NCI-H748 (cell line): ENCODE measurements around the gene LVRN.

Experiments
- DNase-seq: peaks from one replicate; lab custom pipeline; 2025; ENCODE audit not compliant: unreplicated experiment; lab: John Stamatoyannopoulos, UW

LVRN gene

DNA sequence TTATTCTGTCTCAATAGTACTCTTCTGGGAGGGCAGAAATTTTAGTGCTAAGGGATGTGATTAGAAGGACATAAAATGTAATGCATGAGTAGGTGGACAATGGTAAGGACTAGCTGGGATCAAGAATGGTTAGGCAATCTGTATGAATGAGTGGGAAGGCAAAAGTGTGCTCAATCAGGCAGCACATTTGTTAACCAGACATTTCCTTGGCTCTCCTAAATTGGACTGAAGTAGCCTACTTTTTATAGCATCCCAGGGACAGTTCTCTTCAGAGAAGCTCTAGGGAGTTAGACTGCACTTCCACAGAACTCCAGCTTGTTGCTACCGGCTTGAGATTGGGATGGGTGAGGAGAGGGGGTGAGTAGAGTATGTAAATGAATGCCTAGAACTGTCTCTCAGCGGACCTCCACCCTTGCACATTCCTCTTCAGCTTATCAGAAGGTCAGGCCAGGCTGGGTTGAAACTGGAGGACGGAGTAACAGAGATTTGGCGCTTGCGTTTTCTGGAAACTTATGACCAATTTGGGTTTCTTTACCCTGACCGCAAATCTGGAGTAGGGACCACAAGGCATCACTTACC lies 51.0 kb downstream of the LVRN start:
- DNase-seq, result no peak

DNA sequence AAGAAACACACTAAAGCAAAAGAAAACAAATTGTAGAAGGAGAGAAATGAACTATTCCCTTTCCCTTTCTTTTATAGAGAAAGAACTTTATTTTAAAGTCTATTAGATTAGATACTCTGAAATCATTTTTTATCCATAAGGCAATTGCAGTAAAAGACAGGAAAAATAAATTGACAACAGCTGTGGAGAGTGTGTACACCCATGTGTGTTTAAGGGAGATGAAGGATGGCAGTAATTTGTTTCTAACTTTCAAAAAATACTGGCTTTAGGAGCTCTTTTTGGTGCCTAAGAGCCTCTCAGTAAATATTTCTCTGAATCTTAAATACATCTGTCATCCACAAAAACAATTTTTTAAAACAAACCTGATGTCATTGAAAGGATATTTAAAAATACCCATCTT lies 51.7 kb downstream of the LVRN start:
- DNase-seq, result no peak

DNA sequence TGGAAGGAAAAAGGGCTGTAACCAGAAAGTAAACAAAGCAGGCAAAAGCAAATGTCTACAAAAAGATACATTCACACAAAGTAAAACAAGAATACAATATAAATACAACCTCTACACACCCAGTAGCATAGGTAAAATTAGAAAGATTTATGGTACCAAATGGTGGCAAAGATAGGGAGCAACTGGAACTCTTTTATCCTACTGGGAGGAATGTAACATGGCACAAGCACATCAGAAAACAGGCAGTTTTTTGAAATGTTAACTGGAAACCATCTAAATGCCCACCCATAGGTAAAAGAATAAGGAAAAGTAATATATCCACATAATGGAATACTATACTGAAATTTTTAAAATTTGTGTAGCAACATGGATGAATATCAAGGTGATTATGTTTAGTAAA lies 61.3 kb downstream of the LVRN start:
- no peak for DNase-seq

DNA sequence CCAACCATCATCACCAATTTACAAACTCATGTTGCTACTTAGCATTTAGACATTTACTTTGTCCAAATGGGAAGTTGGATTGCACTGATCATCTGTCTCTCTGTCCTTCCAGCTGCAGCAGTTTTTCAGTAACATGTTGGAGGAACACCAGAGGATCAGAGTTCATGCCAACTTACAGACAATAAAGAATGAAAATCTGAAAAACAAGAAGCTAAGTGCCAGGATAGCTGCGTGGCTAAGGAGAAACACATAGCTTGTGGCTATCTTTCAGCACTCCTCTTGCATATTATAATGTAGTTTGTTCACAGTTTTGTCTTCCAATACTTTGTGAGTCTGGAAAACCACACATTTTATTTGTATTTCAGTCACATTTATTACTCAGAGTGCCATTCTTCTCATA lies 63.6 kb downstream of the LVRN start:
- DNase-seq, result no peak

DNA sequence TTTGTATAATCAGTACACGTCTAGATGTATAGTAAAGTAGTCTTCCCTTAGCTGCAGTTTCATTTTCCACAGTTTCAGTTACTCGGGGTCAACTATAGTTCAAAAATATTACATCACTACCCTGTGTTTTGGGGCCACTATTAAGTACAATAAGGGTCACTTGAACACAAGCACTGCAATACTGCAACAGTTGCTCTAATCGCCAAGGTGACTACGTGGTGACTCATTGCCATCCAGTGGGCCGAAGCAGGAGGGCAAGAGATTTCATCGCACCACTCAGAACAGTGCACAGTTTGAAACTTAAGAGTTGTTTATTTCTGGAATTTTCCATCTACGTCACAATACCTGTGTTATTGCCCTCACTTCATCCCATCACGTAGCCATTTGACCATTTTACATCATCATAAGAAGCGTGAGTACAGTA lies 69.8 kb downstream of the LVRN start, which contains the start of gene ARL14EPL:
TSS of gene ARL14EPL (plus strand) at position 379 of the 424 bp plus-strand sequence. CDS start 18,994 bp downstream, outside the sequence.
- peak; percentile 30 for DNase-seq

DNA sequence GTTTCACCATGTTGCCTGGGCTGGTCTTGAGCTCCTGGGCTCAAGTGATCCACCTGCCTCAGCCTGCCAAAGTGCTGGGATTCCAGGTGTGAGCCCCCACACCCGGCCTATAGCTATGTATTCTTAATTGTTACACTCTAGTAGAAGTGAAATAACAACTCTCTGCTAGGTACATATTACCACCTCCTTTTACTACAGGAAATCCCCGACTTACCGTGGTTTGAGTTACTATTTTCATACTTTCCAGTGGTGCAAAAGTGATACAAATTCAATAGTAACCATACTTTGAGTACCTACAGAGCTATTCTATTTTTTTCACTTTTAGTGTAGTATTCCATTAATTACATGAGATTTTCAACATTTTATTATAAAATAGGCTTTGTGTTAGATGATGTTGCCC lies 70.7 kb downstream of the LVRN start:
- no peak for DNase-seq

DNA sequence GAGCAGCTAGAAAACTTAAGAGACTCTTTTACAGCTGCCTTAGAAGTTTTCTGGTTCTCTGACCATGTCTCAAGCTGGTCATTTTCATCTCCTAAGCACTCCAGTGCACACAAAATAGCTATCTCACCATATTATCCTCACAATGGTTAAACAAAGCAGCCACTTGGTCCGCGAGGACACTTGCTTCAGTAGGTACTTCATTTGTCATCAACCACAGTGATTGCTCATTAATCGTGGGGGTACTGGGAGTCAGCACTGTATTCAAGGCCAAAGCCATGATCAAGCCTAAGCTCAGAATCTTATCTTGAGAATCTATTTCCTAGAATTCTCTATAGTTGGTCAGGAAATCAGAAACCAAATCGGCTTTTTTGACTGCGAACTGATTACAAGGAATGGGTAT lies 72.8 kb downstream of the LVRN start:
- no peak for DNase-seq

DNA sequence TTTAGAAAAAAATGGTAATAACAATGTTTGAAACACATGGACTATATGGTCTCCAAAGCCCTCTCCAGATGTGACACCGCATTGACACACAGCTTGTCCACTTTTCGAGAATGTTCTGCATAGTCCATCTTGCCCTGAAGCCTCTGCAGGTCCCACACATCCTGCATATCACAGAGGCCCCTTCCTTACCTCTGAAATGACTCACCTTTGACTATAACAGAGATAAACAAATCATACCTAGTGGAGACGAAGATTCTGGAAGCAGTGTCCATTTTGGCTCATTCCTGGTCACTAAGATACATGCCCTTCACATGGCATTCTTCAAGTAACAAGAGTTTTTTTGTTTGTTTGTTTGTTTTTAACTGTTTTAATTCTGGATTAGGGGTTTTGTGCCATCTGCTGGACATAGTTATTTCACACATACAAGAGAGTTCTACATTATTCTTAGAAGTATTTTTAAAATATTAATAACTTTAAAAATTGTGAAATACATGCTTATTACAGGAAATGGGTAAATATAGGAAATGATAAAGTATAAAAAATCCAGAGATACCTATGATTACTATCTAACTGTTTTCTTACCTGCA lies 75.1 kb downstream of the LVRN start:
- no peak for DNase-seq

DNA sequence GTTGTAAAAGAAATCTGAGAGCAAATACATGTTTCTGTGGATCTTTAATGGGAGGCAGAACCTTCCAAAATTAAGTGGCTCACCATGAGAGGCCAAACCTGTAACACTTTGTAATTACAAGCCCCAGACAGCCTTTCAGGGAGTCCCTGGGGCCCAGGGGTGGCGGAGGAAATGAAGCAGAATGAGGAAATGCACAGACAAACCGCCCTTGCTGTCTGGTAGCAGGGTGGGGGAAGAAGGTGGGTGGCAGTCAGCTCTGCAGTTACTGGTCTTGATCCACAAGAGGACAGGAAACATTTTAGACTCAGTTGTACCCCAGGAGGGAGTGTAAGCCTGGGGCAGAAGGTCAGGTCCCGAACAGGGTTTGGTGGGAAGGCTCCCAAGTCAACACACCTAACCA lies 76.5 kb downstream of the LVRN start:
- DNase-seq, result no peak

DNA sequence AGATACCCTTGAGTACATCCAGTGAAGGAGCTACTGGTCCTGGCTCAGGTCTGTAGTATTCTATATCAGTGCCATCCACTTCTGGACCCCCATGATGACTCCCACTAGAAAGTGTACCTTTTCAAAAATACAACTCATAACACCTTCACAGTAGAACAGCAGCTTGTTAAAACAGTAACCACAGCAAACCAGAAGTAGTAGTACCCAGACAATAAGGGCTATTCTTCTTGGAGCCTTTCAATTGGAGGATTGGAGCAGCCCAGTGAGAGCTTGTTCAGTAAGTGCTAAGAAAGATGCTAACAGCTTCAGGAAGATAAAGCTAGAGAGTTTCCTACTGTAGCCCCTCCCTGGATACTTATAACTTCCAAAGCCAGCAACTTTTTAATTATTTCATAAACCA lies 80.1 kb downstream of the LVRN start:
- DNase-seq, result no peak

DNA sequence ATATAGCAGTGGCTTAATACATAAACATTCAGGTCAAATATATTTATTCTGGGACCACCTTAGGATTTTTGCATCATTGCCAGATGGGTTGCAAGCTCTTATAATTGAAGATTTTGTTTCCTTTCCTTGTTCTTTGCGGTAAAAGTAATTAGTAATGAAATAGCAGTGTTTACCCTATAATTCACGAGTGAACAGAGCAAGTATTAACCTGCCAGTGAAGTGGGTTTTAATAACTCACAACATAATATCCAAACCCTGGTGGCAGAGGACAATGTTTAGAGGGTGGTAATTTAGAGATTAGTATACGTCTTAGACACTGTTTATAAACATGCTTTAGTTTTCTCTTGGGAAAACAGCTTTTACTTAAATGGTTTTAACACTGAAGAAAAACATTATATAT lies 81.8 kb downstream of the LVRN start:
- DNase-seq, result peak; percentile 34

DNA sequence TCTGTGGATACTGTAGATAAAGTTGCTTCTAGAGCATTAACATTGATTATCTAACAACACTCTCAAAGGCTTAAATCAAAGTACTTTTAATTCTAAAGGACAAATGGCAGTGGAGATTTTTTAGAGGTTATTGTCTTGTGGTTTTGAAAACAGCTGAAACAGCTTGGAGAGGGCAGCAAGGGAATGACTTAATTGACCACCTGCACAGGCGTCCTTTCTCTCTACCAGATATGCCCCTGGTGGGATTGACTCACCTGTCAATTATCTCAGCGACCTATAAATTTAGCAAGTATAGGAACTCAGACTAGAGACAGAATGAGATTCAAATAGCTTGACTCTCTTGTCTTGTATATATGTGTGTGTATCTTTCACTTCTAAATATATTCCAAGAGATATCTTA lies 83.5 kb downstream of the LVRN start:
- DNase-seq, result no peak

DNA sequence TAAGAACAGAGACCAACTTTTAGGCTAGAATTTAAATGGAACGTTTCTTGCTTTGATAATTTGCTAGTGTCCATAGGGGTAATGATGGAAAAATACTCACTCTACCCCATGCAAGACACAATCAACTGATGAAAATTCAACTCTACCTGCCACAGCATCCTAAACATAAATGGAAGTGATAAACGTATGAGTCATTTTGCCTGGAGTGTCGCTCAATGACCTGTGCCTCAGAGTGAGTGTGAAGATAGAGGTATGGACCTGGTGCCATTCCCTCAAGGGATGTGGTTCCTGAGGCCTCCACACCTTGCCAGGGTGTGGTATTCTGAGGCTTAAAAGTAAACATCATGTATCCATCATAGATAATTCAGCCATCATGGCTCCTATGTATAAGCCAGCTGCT lies 84.0 kb downstream of the LVRN start:
- no peak for DNase-seq

DNA sequence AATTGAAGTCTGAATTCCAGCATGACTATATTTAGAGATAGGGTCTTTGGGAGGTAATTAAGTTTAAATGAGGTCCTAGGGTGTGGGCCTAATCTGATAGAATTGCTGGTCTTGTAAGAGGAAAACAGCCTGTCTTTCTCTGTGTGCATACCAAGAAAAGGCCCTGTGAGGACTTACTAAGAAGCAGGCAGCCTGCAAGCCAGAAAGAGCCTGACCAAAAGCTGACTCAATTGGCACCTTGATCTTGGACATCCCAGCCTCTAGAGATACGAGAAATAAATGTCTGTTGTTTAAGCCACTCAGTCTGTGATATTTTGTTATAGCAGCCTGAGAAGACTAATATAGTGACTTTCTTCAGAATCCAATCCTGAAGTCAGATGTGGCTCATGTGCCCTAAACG lies 84.5 kb downstream of the LVRN start:
- DNase-seq, result no peak

DNA sequence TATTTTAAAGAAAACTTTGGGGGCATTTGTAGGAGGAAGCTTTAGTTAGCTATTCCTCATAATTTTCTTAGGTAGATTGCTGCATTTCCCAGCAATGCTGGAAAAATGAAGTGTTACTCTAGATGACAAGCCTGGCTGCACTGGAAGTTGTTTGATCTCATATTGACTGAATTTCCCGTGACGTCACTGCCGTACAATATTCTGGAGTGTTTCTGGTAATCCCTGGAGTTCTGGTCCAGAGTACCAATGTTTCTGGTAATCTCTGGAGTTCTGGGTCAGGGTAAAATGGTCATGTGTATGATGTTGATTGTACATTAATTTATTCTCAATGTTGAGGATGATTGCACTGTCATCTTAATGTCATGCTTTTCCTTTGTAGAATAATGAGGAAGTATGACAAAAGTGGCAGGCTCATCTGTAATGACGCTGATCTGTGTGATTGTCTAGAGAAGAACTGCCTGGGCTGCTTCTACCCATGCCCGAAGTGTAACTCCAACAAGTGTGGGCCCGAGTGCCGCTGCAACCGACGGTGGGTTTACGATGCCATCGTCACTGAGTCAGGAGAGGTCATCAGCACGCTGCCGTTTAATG lies 96.2 kb downstream of the LVRN start:
- DNase-seq, result no peak

DNA sequence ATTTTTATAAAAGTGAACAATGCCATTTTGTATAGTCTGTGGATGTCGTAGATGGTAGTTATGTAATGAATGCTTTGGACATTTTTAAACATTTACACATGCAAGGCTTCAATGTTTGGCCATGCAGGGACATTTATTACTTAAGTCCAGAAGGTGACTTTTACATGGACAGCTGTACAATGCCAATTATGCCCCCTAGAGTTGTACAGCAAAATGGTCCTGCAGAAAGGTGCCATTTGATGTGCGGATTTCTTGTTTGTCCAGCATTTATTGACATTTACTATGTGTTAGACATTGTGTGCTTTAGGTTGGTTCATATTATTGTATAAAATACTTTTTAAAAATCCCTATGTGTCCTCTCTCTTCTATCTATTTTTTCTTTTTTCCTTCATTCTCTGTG lies 100.1 kb downstream of the LVRN start:
- no peak for DNase-seq

DNA sequence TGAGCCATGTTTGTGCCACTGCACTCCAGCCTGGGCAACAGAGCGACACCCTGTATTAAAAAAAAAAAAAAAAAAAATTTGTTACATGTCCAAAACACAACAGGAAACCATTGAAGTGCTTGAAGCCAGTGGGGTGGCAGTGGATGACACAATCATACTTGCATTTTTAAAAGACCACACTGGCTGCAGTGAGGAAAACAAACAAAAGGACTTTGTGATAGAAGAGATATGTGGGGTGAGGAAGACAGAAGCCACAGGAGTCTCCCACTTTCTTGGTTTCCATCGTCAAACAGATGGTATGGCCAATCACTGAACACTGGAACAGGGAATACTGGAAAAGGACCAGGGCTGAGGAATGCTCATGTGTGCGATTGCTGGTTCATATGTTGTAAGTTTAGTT lies 101.7 kb downstream of the LVRN start:
- no peak for DNase-seq

DNA sequence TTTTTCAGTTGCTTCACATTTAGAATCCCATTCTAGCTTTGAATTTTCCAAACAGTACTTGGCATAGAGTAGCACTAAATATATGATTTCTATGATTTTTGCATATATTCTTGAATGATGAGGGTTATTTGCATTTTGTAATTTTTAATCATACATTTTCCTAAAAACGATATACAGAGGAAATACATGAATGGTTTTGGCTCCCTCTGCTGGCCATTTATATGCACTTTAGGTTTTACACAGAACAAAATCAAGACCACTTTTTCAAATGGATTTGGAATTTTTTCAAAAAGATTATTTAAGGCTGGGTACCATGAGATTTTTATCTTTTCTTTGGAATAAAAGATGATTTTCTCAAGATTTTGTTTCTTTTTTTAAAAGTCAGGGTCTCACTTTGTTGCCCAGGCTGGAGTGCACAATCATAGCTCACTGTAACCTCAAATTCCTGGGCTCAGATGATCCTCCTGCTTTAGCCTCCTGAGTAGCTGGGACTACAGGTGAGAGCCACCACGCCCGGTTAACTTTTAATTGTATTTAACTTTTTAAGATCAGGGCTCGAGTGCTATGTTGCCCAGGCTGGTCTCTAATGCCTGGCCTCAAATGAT lies 105.9 kb downstream of the LVRN start:
- peak; percentile 30 for DNase-seq

DNA sequence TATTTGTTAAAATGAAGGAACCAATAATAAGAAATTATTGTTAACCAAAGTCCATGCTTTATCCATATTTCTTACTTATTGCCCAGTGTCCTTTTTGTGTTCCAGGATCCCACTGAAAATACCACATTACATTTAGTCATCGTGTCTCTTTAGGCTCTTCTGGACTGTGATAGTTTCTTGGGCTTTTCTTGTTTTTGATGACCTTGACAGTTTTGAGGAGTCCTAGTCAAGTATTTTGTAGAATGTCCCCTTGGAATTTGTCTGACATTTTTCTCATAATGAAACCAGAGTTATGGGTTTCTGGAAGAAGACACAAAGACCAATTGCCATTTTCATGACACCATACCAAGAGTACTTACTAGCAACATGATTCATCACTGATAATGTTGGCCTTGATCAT lies 108.9 kb downstream of the LVRN start:
- no peak for DNase-seq

DNA sequence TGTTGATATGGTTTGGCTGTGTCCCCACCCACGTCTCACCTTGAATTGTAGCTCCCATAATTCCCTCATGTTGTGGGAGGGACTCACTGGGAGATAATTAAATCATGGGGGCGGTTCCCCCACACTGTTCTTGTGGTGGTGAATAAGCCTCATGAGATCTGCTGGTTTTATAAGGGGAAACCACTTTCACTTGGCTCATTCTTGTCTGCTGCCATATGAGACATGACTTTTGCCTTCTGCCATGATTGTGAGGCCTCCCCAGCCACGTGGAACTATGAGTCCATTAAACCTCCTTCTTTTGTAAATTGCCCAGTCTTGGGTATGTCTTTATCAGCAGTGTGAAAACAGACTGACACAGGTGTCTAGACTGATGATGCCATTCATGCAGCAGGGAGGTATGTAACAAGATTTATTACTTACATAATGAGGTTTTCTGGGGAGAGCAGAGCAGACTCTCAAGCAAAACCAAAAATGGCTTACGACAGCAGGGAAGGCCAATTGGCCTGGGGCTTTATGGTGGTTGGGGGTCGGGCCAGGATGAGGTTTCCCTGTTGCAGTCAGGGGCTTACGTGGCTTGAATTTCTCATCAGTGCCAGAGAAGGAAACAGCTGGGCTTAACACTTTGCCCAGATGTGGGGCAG lies 113.0 kb downstream of the LVRN start:
- DNase-seq, result no peak

DNA sequence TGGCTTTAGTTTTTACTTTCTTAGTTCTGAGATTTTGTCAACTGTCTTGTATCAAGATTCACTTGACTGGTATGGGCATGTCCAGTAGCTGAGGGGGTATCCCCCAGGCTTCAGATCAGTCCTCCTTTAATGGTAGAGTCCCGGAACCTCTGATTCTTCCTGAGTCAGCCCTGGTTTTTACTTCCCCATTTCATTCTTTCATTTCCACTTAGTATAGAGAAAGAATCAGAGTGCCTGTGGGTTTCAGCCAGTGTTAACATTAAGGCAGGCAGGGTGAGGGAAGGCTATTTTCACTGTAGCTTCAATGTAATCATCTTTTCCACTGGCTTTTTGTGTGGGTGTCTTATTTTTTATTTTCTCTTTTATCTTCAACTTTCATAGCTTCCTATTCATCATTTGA lies 114.2 kb downstream of the LVRN start:
- no peak for DNase-seq
